GM12892 (cell line): Measurements from ENCODE around the gene FAM168A.

Experiments
- POLR2A ChIP-seq: IDR thresholded peaks from 2 replicates; pipeline ENCODE4 v1.6.1; 2011; ENCODE audit warnings: low read depth, low read length, control low read depth
- POLR2AphosphoS5 ChIP-seq: IDR thresholded peaks from 2 replicates; pipeline ENCODE4 v1.6.1; 2011; ENCODE audit warnings: low read depth, low read length, control low read depth

- TF ChIP-seq POLR2A (no peak), POLR2AphosphoS5 (no peak)
Observed at GRCh38 chr11:73468590-73469161, 129.2 kb downstream of the FAM168A start.
